ENCODE data around the gene SLC2A4.

The SLC2A4 gene

DNA sequence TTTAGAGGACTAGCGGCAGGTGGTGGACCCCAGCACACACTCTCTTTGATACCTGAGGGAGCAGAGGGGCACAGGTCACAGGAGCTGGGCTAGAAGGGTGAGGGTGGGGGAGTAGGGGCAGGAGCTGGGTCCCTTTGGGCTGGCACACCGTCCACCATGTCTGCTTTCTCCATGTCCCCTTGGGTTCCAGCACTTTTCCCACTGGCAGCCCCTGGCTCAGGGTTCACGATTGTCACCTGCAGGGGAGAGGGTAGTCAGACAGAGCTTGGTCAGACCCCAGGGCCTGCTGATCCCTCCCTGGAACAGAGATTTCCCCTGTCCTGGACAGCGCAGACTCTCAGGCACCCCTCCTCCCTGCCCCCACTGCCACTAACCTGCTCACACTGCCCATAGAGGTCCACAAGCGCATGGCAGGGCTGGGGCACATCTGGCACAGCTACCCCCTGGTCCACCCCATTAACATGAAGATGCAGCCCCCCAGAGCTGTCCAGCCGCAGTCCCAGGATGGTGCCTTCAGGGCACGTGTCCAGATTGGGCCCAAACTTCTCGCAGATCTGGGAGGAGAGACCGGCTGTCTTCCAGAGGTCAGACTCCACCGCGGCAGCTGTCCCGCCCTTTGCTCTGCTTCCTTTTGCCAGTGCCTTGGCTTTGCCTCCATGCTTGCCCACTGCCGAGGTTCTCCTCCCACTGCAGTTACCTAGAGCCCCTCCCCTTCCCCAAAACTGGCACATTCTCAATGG, 36.8 kb downstream of the SLC2A4 start:
- H3K9me3 ChIP-seq (ENCODE audit: control insufficient read depth, insufficient read depth, low read depth, low read length): no peaks in the 10 kb centered on the region
- H3K4me1 ChIP-seq (ENCODE audit: control insufficient read depth, insufficient read depth, low read length): peaks cover 14% of the 10 kb centered on the region
- no peak overlapping the region for H3K9ac ChIP-seq (ENCODE audit: low read length)
- H3K36me3 ChIP-seq (ENCODE audit: control insufficient read depth, insufficient read depth, low read length): peaks cover 73% of the 10 kb centered on the region
- no peaks in the 10 kb centered on the region for H3K27me3 ChIP-seq (ENCODE audit: control insufficient read depth, insufficient read depth, low read length)
- no peak overlapping the region for H3K27ac ChIP-seq (ENCODE audit: low read depth, low read length)
- H3K4me3 ChIP-seq (ENCODE audit: low read depth, low read length): no peak overlapping the region

GRCh38 chr17:7321466-7321865, 39.9 kb downstream of the SLC2A4 start:
- Histone ChIP-seq H3K36me3 (ENCODE audit: control insufficient read depth, insufficient read depth, low read length) (peaks cover 83% of the 10 kb centered on the region), H3K27ac (ENCODE audit: low read depth, low read length) (no peak overlapping the region), H3K4me3 (ENCODE audit: low read depth, low read length) (no peak overlapping the region), H3K4me1 (ENCODE audit: control insufficient read depth, insufficient read depth, low read length) (no peaks in the 10 kb centered on the region), H3K9me3 (ENCODE audit: control insufficient read depth, insufficient read depth, low read depth, low read length) (no peaks in the 10 kb centered on the region), H3K9ac (ENCODE audit: low read length) (no peak overlapping the region), H3K27me3 (ENCODE audit: control insufficient read depth, insufficient read depth, low read length) (no peaks in the 10 kb centered on the region)

- Histone ChIP-seq H3K27ac (ENCODE audit: low read depth, low read length) (no peak overlapping the region), H3K9ac (ENCODE audit: low read length) (no peak overlapping the region), H3K4me1 (ENCODE audit: control insufficient read depth, insufficient read depth, low read length) (no peaks in the 10 kb centered on the region), H3K4me3 (ENCODE audit: low read depth, low read length) (no peak overlapping the region), H3K9me3 (ENCODE audit: control insufficient read depth, insufficient read depth, low read depth, low read length) (no peaks in the 10 kb centered on the region), H3K36me3 (ENCODE audit: control insufficient read depth, insufficient read depth, low read length) (peaks cover 80% of the 10 kb centered on the region), H3K27me3 (ENCODE audit: control insufficient read depth, insufficient read depth, low read length) (no peaks in the 10 kb centered on the region)
Observed at GRCh38 chr17:7322520-7323194, 41.1 kb downstream of the SLC2A4 start.

- Histone ChIP-seq H3K4me3 (ENCODE audit: low read depth, low read length) (no peak overlapping the region), H3K27me3 (ENCODE audit: control insufficient read depth, insufficient read depth, low read length) (no peaks in the 10 kb centered on the region), H3K4me1 (ENCODE audit: control insufficient read depth, insufficient read depth, low read length) (no peaks in the 10 kb centered on the region; the same call in 1 of the 2 replicates), H3K36me3 (ENCODE audit: control insufficient read depth, insufficient read depth, low read length) (peaks cover 68% of the 10 kb centered on the region), H3K9me3 (ENCODE audit: control insufficient read depth, insufficient read depth, low read depth, low read length) (no peaks in the 10 kb centered on the region), H3K9ac (ENCODE audit: low read length) (no peak overlapping the region), H3K27ac (ENCODE audit: low read depth, low read length) (no peak overlapping the region)
Observed at GRCh38 chr17:7323731-7324437, 42.4 kb downstream of the SLC2A4 start.

GRCh38 chr17:7324438-7324779, 42.9 kb downstream of the SLC2A4 start:
- no peak overlapping the region for H3K9ac ChIP-seq (ENCODE audit: low read length)
- H3K27me3 ChIP-seq (ENCODE audit: control insufficient read depth, insufficient read depth, low read length): no peaks in the 10 kb centered on the region
- no peak overlapping the region for H3K4me3 ChIP-seq (ENCODE audit: low read depth, low read length)
- peaks cover 65% of the 10 kb centered on the region for H3K36me3 ChIP-seq (ENCODE audit: control insufficient read depth, insufficient read depth, low read length)
- no peaks in the 10 kb centered on the region for H3K9me3 ChIP-seq (ENCODE audit: control insufficient read depth, insufficient read depth, low read depth, low read length)
- H3K4me1 ChIP-seq (ENCODE audit: control insufficient read depth, insufficient read depth, low read length): no peaks in the 10 kb centered on the region; the same call in 1 of the 2 replicates
- no peak overlapping the region for H3K27ac ChIP-seq (ENCODE audit: low read depth, low read length)

GRCh38 chr17:7325031-7325528, 43.6 kb downstream of the SLC2A4 start:
- no peaks in the 10 kb centered on the region for H3K9me3 ChIP-seq (ENCODE audit: control insufficient read depth, insufficient read depth, low read depth, low read length)
- H3K9ac ChIP-seq (ENCODE audit: low read length): no peak overlapping the region
- H3K36me3 ChIP-seq (ENCODE audit: control insufficient read depth, insufficient read depth, low read length): peaks cover 65% of the 10 kb centered on the region
- H3K4me1 ChIP-seq (ENCODE audit: control insufficient read depth, insufficient read depth, low read length): no peaks in the 10 kb centered on the region; the same call in 1 of the 2 replicates
- H3K27me3 ChIP-seq (ENCODE audit: control insufficient read depth, insufficient read depth, low read length): no peaks in the 10 kb centered on the region
- H3K27ac ChIP-seq (ENCODE audit: low read depth, low read length): no peak overlapping the region
- no peak overlapping the region for H3K4me3 ChIP-seq (ENCODE audit: low read depth, low read length)

GRCh38 chr17:7326186-7326585, 44.7 kb downstream of the SLC2A4 start:
- Histone ChIP-seq H3K36me3 (ENCODE audit: control insufficient read depth, insufficient read depth, low read length) (peaks cover 55% of the 10 kb centered on the region), H3K27ac (ENCODE audit: low read depth, low read length) (no peak overlapping the region), H3K27me3 (ENCODE audit: control insufficient read depth, insufficient read depth, low read length) (no peaks in the 10 kb centered on the region), H3K4me1 (ENCODE audit: control insufficient read depth, insufficient read depth, low read length) (no peaks in the 10 kb centered on the region; the same call in 1 of the 2 replicates), H3K4me3 (ENCODE audit: low read depth, low read length) (no peak overlapping the region), H3K9me3 (ENCODE audit: control insufficient read depth, insufficient read depth, low read depth, low read length) (no peaks in the 10 kb centered on the region), H3K9ac (ENCODE audit: low read length) (no peak overlapping the region)

GRCh38 chr17:7327056-7327455, 45.5 kb downstream of the SLC2A4 start:
- Histone ChIP-seq H3K9ac (ENCODE audit: low read length) (no peak overlapping the region), H3K4me3 (ENCODE audit: low read depth, low read length) (no peak overlapping the region), H3K27me3 (ENCODE audit: control insufficient read depth, insufficient read depth, low read length) (no peaks in the 10 kb centered on the region), H3K4me1 (ENCODE audit: control insufficient read depth, insufficient read depth, low read length) (no peaks in the 10 kb centered on the region; the same call in 1 of the 2 replicates), H3K27ac (ENCODE audit: low read depth, low read length) (no peak overlapping the region), H3K36me3 (ENCODE audit: control insufficient read depth, insufficient read depth, low read length) (peaks cover 46% of the 10 kb centered on the region), H3K9me3 (ENCODE audit: control insufficient read depth, insufficient read depth, low read depth, low read length) (no peaks in the 10 kb centered on the region)

DNA sequence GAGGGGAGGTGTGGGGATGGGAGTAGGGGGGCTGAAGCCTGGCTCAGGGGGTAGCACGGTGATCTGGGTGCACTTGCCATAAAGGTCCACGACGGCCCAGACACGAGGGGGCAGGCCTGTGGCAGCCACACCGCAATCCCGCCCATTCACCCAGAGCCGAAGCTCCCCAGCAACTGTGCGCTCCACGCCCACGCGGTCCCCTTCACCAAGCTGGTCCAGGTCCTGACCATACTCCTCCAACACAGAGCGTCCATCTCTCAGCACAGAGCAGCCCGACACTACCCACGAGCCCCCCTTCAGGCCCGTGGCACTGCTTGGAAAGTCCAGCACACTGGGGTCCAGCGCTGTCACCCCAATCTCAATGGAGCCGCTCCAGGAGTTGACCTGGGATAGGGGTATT, 46.0 kb downstream of the SLC2A4 start:
- Histone ChIP-seq H3K36me3 (ENCODE audit: control insufficient read depth, insufficient read depth, low read length) (peaks cover 41% of the 10 kb centered on the region), H3K4me1 (ENCODE audit: control insufficient read depth, insufficient read depth, low read length) (peaks cover 3% of the 10 kb centered on the region; the same call in 1 of the 2 replicates), H3K27ac (ENCODE audit: low read depth, low read length) (no peak overlapping the region), H3K27me3 (ENCODE audit: control insufficient read depth, insufficient read depth, low read length) (no peaks in the 10 kb centered on the region), H3K9me3 (ENCODE audit: control insufficient read depth, insufficient read depth, low read depth, low read length) (no peaks in the 10 kb centered on the region), H3K9ac (ENCODE audit: low read length) (no peak overlapping the region), H3K4me3 (ENCODE audit: low read depth, low read length) (no peak overlapping the region)

DNA sequence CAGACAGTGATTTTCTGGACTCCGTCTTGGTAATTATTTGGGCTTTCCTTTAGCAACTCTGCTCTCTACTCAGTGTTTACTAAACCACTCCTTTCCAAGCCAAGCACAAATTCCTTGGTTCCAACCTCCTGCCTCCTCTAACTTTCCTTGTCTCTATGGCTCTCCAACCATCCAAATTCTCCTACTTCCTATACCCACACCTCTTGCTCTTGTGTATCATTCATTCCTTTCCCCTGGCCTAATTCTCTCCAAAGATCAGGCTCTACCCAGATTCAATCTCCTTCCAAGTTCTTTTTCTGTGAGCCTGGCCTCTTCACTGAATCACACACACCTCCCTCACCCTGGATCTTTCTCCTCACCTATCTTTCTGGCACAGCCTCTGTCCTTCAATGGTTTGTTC, 46.5 kb downstream of the SLC2A4 start:
- Histone ChIP-seq H3K4me1 (ENCODE audit: control insufficient read depth, insufficient read depth, low read length) (peaks cover 3% of the 10 kb centered on the region; the same call in 1 of the 2 replicates), H3K27ac (ENCODE audit: low read depth, low read length) (no peak overlapping the region), H3K9ac (ENCODE audit: low read length) (no peak overlapping the region), H3K4me3 (ENCODE audit: low read depth, low read length) (peak overlapping the region; percentile 96), H3K27me3 (ENCODE audit: control insufficient read depth, insufficient read depth, low read length) (no peaks in the 10 kb centered on the region), H3K9me3 (ENCODE audit: control insufficient read depth, insufficient read depth, low read depth, low read length) (no peaks in the 10 kb centered on the region), H3K36me3 (ENCODE audit: control insufficient read depth, insufficient read depth, low read length) (peaks cover 36% of the 10 kb centered on the region)

Data from HUES6 (cell line).